B cell (primary cell): ENCODE data around the gene XIAP. TPM values are rescaled to one million over a fixed set of nuclear protein-coding genes. Genes with fewer than 3 reads are reported as not detected.

Experiments used
- ATAC-seq: fragments of 200-7000 bp; cut with Tn5 transposase; one replicate; pipeline ENCODE4 v1.10.0; 2021; ENCODE audit warnings: low read depth, mild to moderate bottlenecking, moderate number of reproducible peaks, moderate library complexity
- CTCF ChIA-PET: fragments of 350-600 bp; sonication (Branson Sonifier 250); formaldehyde crosslinking; loops from one replicate; lab custom pipeline; 2021; ENCODE audit warnings: antibody characterized with exemption, inconsistent platforms; lab: Charles Lee
- POLR2A ChIA-PET: fragments of 350-600 bp; sonication (Branson Sonifier 250); formaldehyde crosslinking; loops from one replicate; lab custom pipeline; 2021; ENCODE audit warnings: antibody characterized with exemption; lab: Charles Lee
- DNase-seq: peaks from one replicate; pipeline ENCODE4 v3.0.0; 2013
- H2AFZ ChIP-seq: 2 replicates; pipeline ENCODE4 v1.6.1; 2012; ENCODE audit warnings: mild to moderate bottlenecking, low read depth, low read length; ENCODE audit not compliant: insufficient read depth, poor library complexity, severe bottlenecking
- H3K27ac ChIP-seq, 2 donors: 1 replicate in 1 of 2; 2 replicates in 1 of 2; pipeline ENCODE4 v1.5.1; 2012 to 2013; ENCODE audit warnings: low read length in 2 of 2, mild to moderate bottlenecking in 2 of 2, moderate library complexity in 1 of 2
- H3K27me3 ChIP-seq, 4 experiments: fragments of 200-600 bp in 1 of 4; sonication (generic) in 1 of 4; replicated peaks in 1 of 4; 1 replicate in 2 of 4; 2 replicates in 2 of 4; pipeline versions ENCODE4 v1.6.1 to v1.7.0; 2013 to 2016; ENCODE audit warnings: low read length in 3 of 4, mild to moderate bottlenecking in 2 of 4, mixed read lengths in 1 of 4, moderate library complexity in 1 of 4; ENCODE audit not compliant: insufficient read depth in 4 of 4, control insufficient read depth in 3 of 4; ENCODE audit errors: control extremely low read depth in 1 of 4
- H3K36me3 ChIP-seq, 2 experiments: replicated peaks in 1 of 2; 1 replicate in 1 of 2; 2 replicates in 1 of 2; pipeline versions ENCODE4 v1.6.1 to v1.7.1; 2013; ENCODE audit warnings: low read length in 1 of 2; ENCODE audit not compliant: insufficient read depth in 2 of 2, control insufficient read depth in 1 of 2; ENCODE audit errors: control extremely low read depth in 1 of 2, extremely low read depth in 1 of 2
- H3K4me1 ChIP-seq, 2 donors: fragments of 200-600 bp in 1 of 2; sonication (generic) in 1 of 2; 1 replicate in 1 of 2; 2 replicates in 1 of 2; pipeline versions ENCODE4 v1.5.1 to v1.6.1; 2013 to 2017; ENCODE audit warnings: low read length in 2 of 2; ENCODE audit not compliant: control insufficient read depth in 2 of 2, insufficient read depth in 2 of 2
- H3K4me2 ChIP-seq: replicated peaks from 2 replicates; pipeline ENCODE3; 2012; ENCODE audit warnings: mild to moderate bottlenecking, low read depth, low read length; ENCODE audit not compliant: poor library complexity, severe bottlenecking
- H3K4me3 ChIP-seq, 5 experiments: fragments of 200-600 bp in 1 of 5; sonication (generic) in 1 of 5; 1 replicate in 3 of 5; 2 replicates in 2 of 5; pipeline versions ENCODE4 v1.5.1 to v1.7.0; 2011 to 2016; ENCODE audit warnings: low read length in 4 of 5, mild to moderate bottlenecking in 4 of 5, low read depth in 2 of 5, control low read depth in 1 of 5, moderate library complexity in 1 of 5; ENCODE audit not compliant: insufficient read depth in 1 of 5; ENCODE audit errors: control extremely low read depth in 1 of 5, extremely low read depth in 1 of 5
- H3K79me2 ChIP-seq: fragments of 200-600 bp; sonication (generic); one replicate; pipeline ENCODE4 v1.6.0; 2016; ENCODE audit warnings: low read length; ENCODE audit not compliant: control insufficient read depth, insufficient read depth
- H3K9ac ChIP-seq: fragments of 200-600 bp; sonication (generic); 2 replicates; pipeline ENCODE4 v1.6.1; 2017; ENCODE audit warnings: mild to moderate bottlenecking, low read length, moderate library complexity
- H3K9me3 ChIP-seq, 3 donors: one replicate each; pipeline versions ENCODE4 v1.6.1 to v1.7.1; 2013; ENCODE audit warnings: low read length in 2 of 3; ENCODE audit not compliant: control insufficient read depth in 2 of 3, insufficient read depth in 1 of 3; ENCODE audit errors: control extremely low read depth in 1 of 3
- H4K20me1 ChIP-seq: 2 replicates; pipeline ENCODE4 v1.6.0; 2012; ENCODE audit warnings: mild to moderate bottlenecking, low read length; ENCODE audit not compliant: insufficient read depth, control insufficient read depth, poor library complexity, severe bottlenecking
- H3K27ac Mint-ChIP-seq: one replicate; pipeline ENCODE4 v1.8.0; 2021; ENCODE audit warnings: mixed read lengths
- H3K27me3 Mint-ChIP-seq: one replicate; pipeline ENCODE4 v1.8.0; 2021; ENCODE audit warnings: mixed read lengths
- H3K4me1 Mint-ChIP-seq: one replicate; pipeline ENCODE4 v1.8.0; 2021; ENCODE audit warnings: mixed read lengths
- H3K4me3 Mint-ChIP-seq: one replicate; pipeline ENCODE4 v1.8.0; 2021; ENCODE audit warnings: mixed read lengths
- H3K9me3 Mint-ChIP-seq: one replicate; pipeline ENCODE4 v1.8.0; 2022; ENCODE audit warnings: mixed read lengths; ENCODE audit not compliant: insufficient read depth
- EZH2 ChIP-seq: IDR thresholded peaks from 2 replicates; pipeline ENCODE4 v1.6.1; 2012; ENCODE audit warnings: borderline replicate concordance, low read depth, mild to moderate bottlenecking, moderate library complexity, low read length; ENCODE audit not compliant: insufficient read depth, poor library complexity, severe bottlenecking
- WGBS: methylation state at CpG from one replicate; pipeline ENCODE4 v1.1.5; 2013; ENCODE audit warnings: missing lambda C conversion rate; ENCODE audit not compliant: insufficient coverage; 5-methylcytosine and 5-hydroxymethylcytosine counted together
- intact Hi-C: fragments of 100-400 bp; cut with micrococcal nuclease; formaldehyde crosslinking; loops from one replicate; pipeline ENCODE4 v1.10.0; 2022
- polyA plus RNA-seq: library from polyadenylated mRNA; depleted of rRNA; stranded (reverse); fragments of >200 nt; gene quantifications from 2 replicates; pipeline ENCODE4 v1.2.3, GENCODE V29; 2012
- total RNA-seq, 2 donors: library from RNA; stranded (reverse); fragments of 120-200 nt in 1 of 2; gene quantifications; 1 replicate in 1 of 2; 2 replicates in 1 of 2; pipeline versions ENCODE4 v1.2.3 to v1.2.4, GENCODE V29; 2013 to 2022
- TF ChIP-seq, protein P1 (sequence below): fragments of 200-600 bp; IDR thresholded peaks from one replicate; pipeline ENCODE4 v1.8.0; 2022; ENCODE audit warnings: antibody characterized with exemption, mild to moderate bottlenecking

XIAP gene
- total and polyA plus RNA-seq, 2 donors (not counting 1 experiment from before 2014, with no cell fraction given) = 9.2 to 36.2 TPM

DNA sequence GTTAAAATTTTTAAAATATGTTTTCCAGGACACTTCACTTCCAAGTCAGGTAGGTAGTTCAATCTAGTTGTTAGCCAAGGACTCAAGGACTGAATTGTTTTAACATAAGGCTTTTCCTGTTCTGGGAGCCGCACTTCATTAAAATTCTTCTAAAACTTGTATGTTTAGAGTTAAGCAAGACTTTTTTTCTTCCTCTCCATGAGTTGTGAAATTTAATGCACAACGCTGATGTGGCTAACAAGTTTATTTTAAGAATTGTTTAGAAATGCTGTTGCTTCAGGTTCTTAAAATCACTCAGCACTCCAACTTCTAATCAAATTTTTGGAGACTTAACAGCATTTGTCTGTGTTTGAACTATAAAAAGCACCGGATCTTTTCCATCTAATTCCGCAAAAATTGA, 49.7 kb downstream of the XIAP start:
- Mint-ChIP-seq H3K4me3 (no peak overlapping the region), H3K9me3 (no peaks in the 10 kb centered on the region), H3K27me3 (no peaks in the 10 kb centered on the region), H3K27ac (no peak overlapping the region), H3K4me1 (peaks cover 24% of the 10 kb centered on the region)
- WGBS = no CpG with 5 or more reads among the region's 4 CpGs
- no peak overlapping the region for H3K9ac ChIP-seq
- no peak overlapping the region for H3K4me3 ChIP-seq
- no peak overlapping the region for H3K27ac ChIP-seq
- no peaks in the 10 kb centered on the region for H3K27me3 ChIP-seq
- peaks cover 3% of the 10 kb centered on the region for H3K79me2 ChIP-seq
- POLR2A ChIA-PET = no interaction called here
- ATAC-seq (no peak), DNase-seq (no peak)
- no peak for TF ChIP-seq EZH2
- TF ChIP-seq, protein P1, sequence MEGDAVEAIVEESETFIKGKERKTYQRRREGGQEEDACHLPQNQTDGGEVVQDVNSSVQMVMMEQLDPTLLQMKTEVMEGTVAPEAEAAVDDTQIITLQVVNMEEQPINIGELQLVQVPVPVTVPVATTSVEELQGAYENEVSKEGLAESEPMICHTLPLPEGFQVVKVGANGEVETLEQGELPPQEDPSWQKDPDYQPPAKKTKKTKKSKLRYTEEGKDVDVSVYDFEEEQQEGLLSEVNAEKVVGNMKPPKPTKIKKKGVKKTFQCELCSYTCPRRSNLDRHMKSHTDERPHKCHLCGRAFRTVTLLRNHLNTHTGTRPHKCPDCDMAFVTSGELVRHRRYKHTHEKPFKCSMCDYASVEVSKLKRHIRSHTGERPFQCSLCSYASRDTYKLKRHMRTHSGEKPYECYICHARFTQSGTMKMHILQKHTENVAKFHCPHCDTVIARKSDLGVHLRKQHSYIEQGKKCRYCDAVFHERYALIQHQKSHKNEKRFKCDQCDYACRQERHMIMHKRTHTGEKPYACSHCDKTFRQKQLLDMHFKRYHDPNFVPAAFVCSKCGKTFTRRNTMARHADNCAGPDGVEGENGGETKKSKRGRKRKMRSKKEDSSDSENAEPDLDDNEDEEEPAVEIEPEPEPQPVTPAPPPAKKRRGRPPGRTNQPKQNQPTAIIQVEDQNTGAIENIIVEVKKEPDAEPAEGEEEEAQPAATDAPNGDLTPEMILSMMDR = no peak
- H3K4me1 ChIP-seq = peaks cover 21 to 23% of the 10 kb centered on the region in 2 donors
- no peaks in the 10 kb centered on the region for H3K9me3 ChIP-seq
- intact Hi-C loops = loop anchor here (5.0 kb wide), 1 partner anchor 48 kb away; no protein-coding TSS in a partner anchor
- H2AFZ ChIP-seq = no peak overlapping the region
- H3K4me2 ChIP-seq = no peak overlapping the region
- H4K20me1 ChIP-seq = no peaks in the 10 kb centered on the region
- peaks cover 0 to 5% of the 10 kb centered on the region in 2 experiments for H3K36me3 ChIP-seq
- CTCF ChIA-PET = no interaction called here

DNA sequence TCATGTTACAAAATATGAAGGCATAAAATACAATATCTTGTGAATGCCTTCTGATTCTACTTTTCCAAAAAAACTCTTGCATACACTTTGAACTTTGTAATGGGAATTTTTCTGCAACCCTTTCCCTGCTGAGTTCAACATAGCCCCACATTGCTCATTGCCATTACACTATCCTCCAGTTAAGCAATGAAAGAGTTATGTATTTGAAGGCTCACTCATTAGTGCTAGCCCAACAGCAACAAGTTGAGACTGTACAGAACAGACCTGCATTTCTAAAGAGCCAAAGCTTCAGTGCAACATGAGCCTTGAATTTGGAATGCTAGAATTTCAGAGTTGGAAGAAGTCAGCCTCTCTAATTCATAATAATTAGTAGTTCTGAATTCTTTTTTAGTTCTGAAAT, 57.2 kb downstream of the XIAP start:
- Mint-ChIP-seq H3K4me3 (no peak overlapping the region), H3K4me1 (no peaks in the 10 kb centered on the region), H3K27me3 (no peaks in the 10 kb centered on the region), H3K9me3 (no peaks in the 10 kb centered on the region), H3K27ac (no peak overlapping the region)
- DNase-seq (no peak), ATAC-seq (no peak)
- no peak overlapping the region for H3K9ac ChIP-seq
- ChIA-PET POLR2A (no interaction called here), CTCF (no interaction called here)
- no peak for TF ChIP-seq EZH2
- TF ChIP-seq, protein P1 = no peak
- H3K4me2 ChIP-seq = no peak overlapping the region
- H3K27ac ChIP-seq = no peak overlapping the region
- H3K36me3 ChIP-seq = no peaks in the 10 kb centered on the region
- H2AFZ ChIP-seq = no peak overlapping the region
- H3K4me1 ChIP-seq = no peaks in the 10 kb centered on the region
- no peak overlapping the region for H3K4me3 ChIP-seq
- H3K9me3 ChIP-seq = no peaks in the 10 kb centered on the region
- no peaks in the 10 kb centered on the region for H4K20me1 ChIP-seq
- H3K79me2 ChIP-seq = no peaks in the 10 kb centered on the region
- no peaks in the 10 kb centered on the region for H3K27me3 ChIP-seq
- intact Hi-C loops = no loop called here
